ENCODE results near the gene PRKCI. TPM values are rescaled to one million over a fixed set of nuclear protein-coding genes. Genes with fewer than 3 reads are reported as not detected.

The PRKCI gene
- total and polyA plus RNA-seq, 9 of the 15 experiments (the other 6 are each of a cell fraction or from before 2014, with no cell fraction given), result 10.5 to 43.2 (median 31.4) TPM

- CTCF ChIA-PET (ENCODE audit: low intra/inter-chr PET ratio), result no interaction called here
- no TSS peak for BruUV-seq (replicated peaks)
Measured at GRCh38 chr3:170306015-170306414, 83.8 kb downstream of the PRKCI start.

GRCh38 chr3:170307671-170308405 lies 85.6 kb downstream of the PRKCI start:
- Histone ChIP-seq H3K27me3 (ENCODE audit: control insufficient read depth in 2 of 2, insufficient read depth in 2 of 2, low read length in 2 of 2) (no peaks in the 10 kb centered on the region), H3K9me3 (replicated peaks; ENCODE audit: control insufficient read depth, insufficient read depth, low read depth, low read length) (no peaks in the 10 kb centered on the region), H3K4me3 (no peak overlapping the region), H3K4me2 (ENCODE audit: insufficient read depth, low read length) (no peak overlapping the region; the same call in 1 of the 2 replicates), H3K4me1 (replicated peaks in 1 of 2; ENCODE audit: control insufficient read depth in 2 of 2, insufficient read depth in 2 of 2, low read length in 2 of 2) (peaks cover 0 to 5% of the 10 kb centered on the region in 2 experiments; a peak in 1 of 5 replicates), H3K27ac (ENCODE audit: extremely low read depth, low read depth, low read length) (no peak overlapping the region; the same call in 2 of the 3 replicates), H4K20me1 (replicated peaks; ENCODE audit: control insufficient read depth, insufficient read depth, low read length) (no peaks in the 10 kb centered on the region), H2AFZ (ENCODE audit: low read depth, low read length) (no peak overlapping the region), H3K9ac (ENCODE audit: insufficient read depth in 1 of 2, low read depth in 2 of 2, low read length in 2 of 2) (no peak overlapping the region), H3K36me3 (ENCODE audit: control insufficient read depth, insufficient read depth, low read length) (0 out of 3 replicates have a peak, but pooled peaks cover 2% of the 10 kb centered on the region), H3K9me1 (ENCODE audit: control insufficient read depth, insufficient read depth, low read length) (no peaks in the 10 kb centered on the region), H3K79me2 (ENCODE audit: control insufficient read depth, insufficient read depth, low read length) (no peaks in the 10 kb centered on the region)
- 40% methylated on average over 11 of the region's 11 CpGs for WGBS (ENCODE audit: insufficient coverage, low coverage, missing lambda C conversion rate)
- intact Hi-C loops (cut with micrococcal nuclease), result loop anchor here (10.0 kb wide), 2 partner anchors 233 to 443 kb away; partner anchors contain the start of gene LRRC31
- no TSS peak for BruUV-seq (replicated peaks)
- FAIRE-seq, result no peak
- ATAC-seq, result peak; percentile 43; the same call in 2 of the 3 replicates
- in situ Hi-C loops (cut with MboI), result no loop called here
- peak in 1 of 4 experiments; percentile 17 for DNase-seq (ENCODE audit: extremely low read depth in 1 of 4, low spot score in 3 of 4)
- CTCF ChIA-PET (ENCODE audit: low intra/inter-chr PET ratio), result interaction anchor here (0.6 kb wide), 1 partner anchor 291 kb away, joined by 6 read pairs; no protein-coding TSS in a partner anchor
- POLR2A ChIA-PET, result interaction anchor here (2.6 kb wide), 1 partner anchor 10 kb away, joined by 10 read pairs; no protein-coding TSS in a partner anchor
- TF ChIP-seq ATF3 (IDR thresholded peaks at IDR 0.05) (peak; percentile 74), ATF3 (CRISPR knock-in tag; conservative IDR thresholded peaks at IDR 0.05) (no peak), FOXA1 (IDR thresholded peaks at IDR 0.05; ENCODE audit: borderline replicate concordance) (peak; percentile 49; the same call in 1 of the 2 replicates), CBFA2T3 (IDR thresholded peaks at IDR 0.05) (peak; percentile 46), MAZ (CRISPR knock-in tag; conservative IDR thresholded peaks at IDR 0.05 in 1 of 2, IDR thresholded peaks at IDR 0.05 in 1 of 2) (0 out of 4 replicates have a peak, but pooled peaks of 1 of the 2 experiments have one; percentile 37), JUN (IDR thresholded peaks at IDR 0.05; ENCODE audit: borderline replicate concordance, low read depth, low read length) (peak; percentile 52; the same call in 1 of the 2 replicates), JUN (CRISPR knock-in tag; IDR thresholded peaks at IDR 0.05; ENCODE audit: borderline replicate concordance) (no peak), SOX6 (IDR thresholded peaks at IDR 0.05) (peak; percentile 43; the same call in 1 of the 2 replicates), ZNF263 (CRISPR knock-in tag; IDR thresholded peaks at IDR 0.05; ENCODE audit: borderline replicate concordance) (no peak), KDM1A (IDR thresholded peaks at IDR 0.05) (peak; percentile 58 to 60; a peak in 3 of 4 replicates), ZNF445 (CRISPR knock-in tag; IDR thresholded peaks at IDR 0.05; ENCODE audit: low read depth) (peak; percentile 87)

More at GRCh38 chr3:170306015-170306414, 83.8 kb downstream of the PRKCI start:
- peak; percentile 13 for TF ChIP-seq RBM25 (IDR thresholded peaks at IDR 0.05; ENCODE audit: low read depth, low read length, severe bottlenecking)
- TF ChIP-seq SREBF1 (IDR thresholded peaks at IDR 0.05; ENCODE audit: borderline replicate concordance, low read depth, low read length), result no peak
- FAIRE-seq (no peak), ATAC-seq (no peak), DNase-seq (ENCODE audit: extremely low read depth in 1 of 4, low spot score in 3 of 4) (no peak)
- Histone ChIP-seq H3K4me1 (replicated peaks in 1 of 2; ENCODE audit: control insufficient read depth in 2 of 2, insufficient read depth in 2 of 2, low read length in 2 of 2) (peaks cover 0 to 5% of the 10 kb centered on the region in 2 experiments; a peak in 1 of 5 replicates), H3K79me2 (ENCODE audit: control insufficient read depth, insufficient read depth, low read length) (no peaks in the 10 kb centered on the region), H3K9ac (ENCODE audit: insufficient read depth in 1 of 2, low read depth in 2 of 2, low read length in 2 of 2) (no peak overlapping the region), H3K9me1 (ENCODE audit: control insufficient read depth, insufficient read depth, low read length) (no peaks in the 10 kb centered on the region), H2AFZ (ENCODE audit: low read depth, low read length) (no peak overlapping the region), H3K4me2 (ENCODE audit: insufficient read depth, low read length) (no peak overlapping the region), H3K9me3 (replicated peaks; ENCODE audit: control insufficient read depth, insufficient read depth, low read depth, low read length) (no peaks in the 10 kb centered on the region), H3K36me3 (ENCODE audit: control insufficient read depth, insufficient read depth, low read length) (peaks cover 15% of the 10 kb centered on the region; the same call in 2 of the 3 replicates), H3K27me3 (ENCODE audit: control insufficient read depth in 2 of 2, insufficient read depth in 2 of 2, low read length in 2 of 2) (no peaks in the 10 kb centered on the region), H3K27ac (ENCODE audit: extremely low read depth, low read depth, low read length) (no peak overlapping the region), H4K20me1 (replicated peaks; ENCODE audit: control insufficient read depth, insufficient read depth, low read length) (no peaks in the 10 kb centered on the region), H3K4me3 (no peak overlapping the region)
- intact Hi-C loops (cut with micrococcal nuclease), result loop anchor here (10.0 kb wide), 2 partner anchors 231 to 441 kb away; partner anchors contain the start of gene LRRC31
- POLR2A ChIA-PET, result no interaction called here
- WGBS (ENCODE audit: insufficient coverage, low coverage, missing lambda C conversion rate), result 100% methylated on average over 2 of the region's 2 CpGs
- in situ Hi-C loops (cut with MboI), result no loop called here

Measured in K562 (cell line).